Liver (tissue), 9 donors: ENCODE data around the gene YWHAE. TPM values are rescaled to one million over a fixed set of nuclear protein-coding genes. Genes with fewer than 3 reads are reported as not detected.

ENCODE experiments used
- DNase-seq: peaks from one replicate; pipeline ENCODE4 v3.0.0-alpha.2; 2017; ENCODE audit warnings: low spot score
- H3K27ac ChIP-seq, 2 donors: one replicate each; pipeline ENCODE4 v1.7.0; 2013; ENCODE audit warnings: inconsistent platforms in 2 of 2, low read length in 2 of 2, control low read depth in 1 of 2, low read depth in 1 of 2, mild to moderate bottlenecking in 1 of 2
- H3K27me3 ChIP-seq, 4 donors: one replicate each; pipeline versions ENCODE4 v1.6.1 to v1.7.0; 2013; ENCODE audit warnings: low read length in 3 of 4, inconsistent platforms in 1 of 4, mild to moderate bottlenecking in 1 of 4, moderate library complexity in 1 of 4; ENCODE audit not compliant: control insufficient read depth in 4 of 4, insufficient read depth in 4 of 4
- H3K36me3 ChIP-seq, 4 donors: one replicate each; pipeline versions ENCODE4 v1.6.1 to v1.7.0; 2013; ENCODE audit warnings: low read length in 3 of 4, mild to moderate bottlenecking in 3 of 4, low read depth in 1 of 4, moderate library complexity in 1 of 4; ENCODE audit not compliant: control insufficient read depth in 4 of 4, insufficient read depth in 3 of 4
- H3K4me1 ChIP-seq, 4 donors: one replicate each; pipeline versions ENCODE4 v1.6.1 to v1.7.0; 2013; ENCODE audit warnings: low read length in 3 of 4, mild to moderate bottlenecking in 3 of 4, moderate library complexity in 1 of 4; ENCODE audit not compliant: control insufficient read depth in 4 of 4, insufficient read depth in 4 of 4
- H3K4me3 ChIP-seq, 3 donors: one replicate each; pipeline versions ENCODE4 v1.6.1 to v1.7.0; 2013; ENCODE audit warnings: low read length in 3 of 3, control low read depth in 1 of 3, low read depth in 1 of 3, mild to moderate bottlenecking in 1 of 3
- H3K9ac ChIP-seq, 2 donors: one replicate each; pipeline ENCODE4 v1.7.0; 2013; ENCODE audit warnings: low read length in 2 of 2, mild to moderate bottlenecking in 2 of 2, moderate library complexity in 2 of 2, control low read depth in 1 of 2, low read depth in 1 of 2
- H3K9me3 ChIP-seq, 4 donors: one replicate each; pipeline versions ENCODE4 v1.6.1 to v1.7.0; 2013; ENCODE audit warnings: low read length in 3 of 4; ENCODE audit not compliant: control insufficient read depth in 4 of 4
- ATF3 ChIP-seq: IDR thresholded peaks from 2 replicates; pipeline ENCODE4 v1.6.1; 2016; ENCODE audit warnings: antibody characterized with exemption
- EGR1 ChIP-seq, 2 donors: IDR thresholded peaks; 2 replicates each; pipeline ENCODE4 v1.6.1; 2016 to 2018; ENCODE audit warnings: antibody characterized with exemption in 2 of 2, low read depth in 2 of 2
- FOXA2 ChIP-seq: IDR thresholded peaks from 2 replicates; pipeline ENCODE4 v1.6.1; 2016; ENCODE audit warnings: antibody characterized with exemption
- GABPA ChIP-seq, 2 donors: IDR thresholded peaks in 1 of 2; conservative IDR thresholded peaks in 1 of 2; 2 replicates each; pipeline ENCODE4 v1.6.1; 2016; ENCODE audit warnings: antibody characterized with exemption in 2 of 2, mild to moderate bottlenecking in 1 of 2, moderate library complexity in 1 of 2
- HNF4A ChIP-seq, 2 donors: conservative IDR thresholded peaks; 2 replicates each; pipeline ENCODE4 v1.6.1; 2016; ENCODE audit warnings: antibody characterized with exemption in 2 of 2, mild to moderate bottlenecking in 2 of 2
- JUND ChIP-seq, 2 donors: IDR thresholded peaks; 2 replicates each; pipeline ENCODE4 v1.6.1; 2016; ENCODE audit warnings: antibody characterized with exemption in 2 of 2
- MAX ChIP-seq: IDR thresholded peaks from 2 replicates; pipeline ENCODE4 v1.6.1; 2016; ENCODE audit warnings: antibody characterized with exemption
- NR2F2 ChIP-seq: IDR thresholded peaks from 2 replicates; pipeline ENCODE4 v1.6.1; 2016; ENCODE audit warnings: antibody characterized with exemption
- REST ChIP-seq: IDR thresholded peaks from 2 replicates; pipeline ENCODE4 v1.6.1; 2016; ENCODE audit warnings: antibody characterized with exemption, mild to moderate bottlenecking
- RXRA ChIP-seq, 2 donors: IDR thresholded peaks; 2 replicates each; pipeline ENCODE4 v1.6.1; 2017 to 2018; ENCODE audit warnings: antibody characterized with exemption in 2 of 2, mild to moderate bottlenecking in 1 of 2
- SP1 ChIP-seq: IDR thresholded peaks from 2 replicates; pipeline ENCODE4 v1.6.1; 2018; ENCODE audit warnings: antibody characterized with exemption, mild to moderate bottlenecking
- TAF1 ChIP-seq: conservative IDR thresholded peaks from 2 replicates; pipeline ENCODE4 v1.6.1; 2016; ENCODE audit warnings: antibody characterized with exemption, mild to moderate bottlenecking
- YY1 ChIP-seq: IDR thresholded peaks from 2 replicates; pipeline ENCODE4 v1.6.1; 2016; ENCODE audit warnings: antibody characterized with exemption, mild to moderate bottlenecking
- ZBTB33 ChIP-seq: IDR thresholded peaks from 2 replicates; pipeline ENCODE4 v1.6.1; 2016; ENCODE audit warnings: antibody characterized with exemption
- WGBS: extraction: QIAGEN DNeasy Blood & Tissue Kit; methylation state at CpG from one replicate; pipeline ENCODE4 v1.1.7; 2013; 5-methylcytosine and 5-hydroxymethylcytosine counted together
- polyA plus RNA-seq, 2 donors: library from polyadenylated mRNA; stranded (reverse) in 1 of 2; unstranded in 1 of 2; fragments of 200-250 nt in 1 of 2; fragments of >200 nt in 1 of 2; fragmentation: Nextera tagmentation in 1 of 2; extraction: Ambion mirVana in 1 of 2; gene quantifications; one replicate each; pipeline versions ENCODE4 v1.2.1 to v1.2.3, GENCODE V29; 2013 to 2015
- total RNA-seq, 2 donors: library from RNA; depleted of rRNA; stranded (reverse); fragments of >200 nt; gene quantifications; one replicate each; pipeline ENCODE4 v1.2.3, GENCODE V29; 2014
- donor health status: healthy.
- donor health status: healthy.
- donor health status: healthy.
- donor health status: healthy.
- donor health status: healthy.

The YWHAE gene
- total and polyA plus RNA-seq, 4 donors, result 173 to 288 (median 202) TPM

- no peaks in the 10 kb centered on the region for H3K9me3 ChIP-seq
- no peak overlapping the region for H3K27ac ChIP-seq
- no peak overlapping the region for H3K4me3 ChIP-seq
- no peaks in the 10 kb centered on the region for H3K27me3 ChIP-seq
- H3K4me1 ChIP-seq, result no peaks in the 10 kb centered on the region
- H3K36me3 ChIP-seq, result no peaks in the 10 kb centered on the region
- TF ChIP-seq REST (no peak), EGR1 (IDR thresholded peaks at IDR 0.05; ENCODE audit: low read depth in 2 of 2) (no peak), ATF3 (no peak), ZBTB33 (no peak), SP1 (no peak), NR2F2 (no peak), HNF4A (conservative IDR thresholded peaks at IDR 0.05) (no peak), GABPA (IDR thresholded peaks at IDR 0.05 in 1 of 2, conservative IDR thresholded peaks at IDR 0.05 in 1 of 2) (no peak), FOXA2 (no peak)
- WGBS, result 76% methylated on average over 10 of the region's 10 CpGs
- DNase-seq, result no peak
- H3K9ac ChIP-seq, result no peak overlapping the region
These were observed 77.5 kb downstream of the YWHAE start for GRCh38 chr17:1322480-1322879.

- Histone ChIP-seq H3K4me1 (no peaks in the 10 kb centered on the region), H3K4me3 (no peak overlapping the region), H3K27me3 (no peaks in the 10 kb centered on the region), H3K9me3 (no peaks in the 10 kb centered on the region), H3K36me3 (no peaks in the 10 kb centered on the region), H3K27ac (no peak overlapping the region), H3K9ac (no peak overlapping the region)
- no peak for DNase-seq
- WGBS, result 75% methylated on average over 6 of the region's 6 CpGs
- TF ChIP-seq REST, result no peak
- TF ChIP-seq YY1, result no peak
- TF ChIP-seq MAX, result no peak
- no peak for TF ChIP-seq RXRA (IDR thresholded peaks at IDR 0.05)
- no peak for TF ChIP-seq TAF1
- no peak for TF ChIP-seq HNF4A (conservative IDR thresholded peaks at IDR 0.05)
- no peak for TF ChIP-seq FOXA2
- no peak for TF ChIP-seq SP1
- TF ChIP-seq JUND (IDR thresholded peaks at IDR 0.05), result no peak
- TF ChIP-seq EGR1 (IDR thresholded peaks at IDR 0.05; ENCODE audit: low read depth in 2 of 2), result no peak
- TF ChIP-seq GABPA (IDR thresholded peaks at IDR 0.05 in 1 of 2, conservative IDR thresholded peaks at IDR 0.05 in 1 of 2), result no peak
These were observed 78.0 kb downstream of the YWHAE start for GRCh38 chr17:1322014-1322428.
